Fibroblast of the aortic adventitia (primary cell): ENCODE measurements around the gene LRFN2. TPM values are rescaled to one million over a fixed set of nuclear protein-coding genes. Genes with fewer than 3 reads are reported as not detected.

Experiments used
- DNase-seq: peaks from one replicate; pipeline ENCODE4 v3.0.0-alpha.2; 2010; ENCODE audit warnings: low read depth
- H3K4me3 ChIP-seq: 2 replicates; pipeline ENCODE4 v1.5.1; 2011; ENCODE audit warnings: low read depth, mild to moderate bottlenecking, control low read depth, low read length, moderate library complexity
- total RNA-seq: library from RNA; depleted of rRNA; stranded (reverse); fragments of >200 nt; gene quantifications from 2 replicates; pipeline ENCODE4 v1.2.3, GENCODE V29; 2012; ENCODE audit warnings: low replicate concordance
- TF ChIP-seq, protein P1 (sequence below): IDR thresholded peaks from 2 replicates; pipeline ENCODE4 v1.5.1; 2011; ENCODE audit warnings: mild to moderate bottlenecking, low read length, control low read depth, inconsistent platforms; ENCODE audit not compliant: insufficient read depth

The LRFN2 gene
- total RNA-seq, 1 donor, result not detected

DNA sequence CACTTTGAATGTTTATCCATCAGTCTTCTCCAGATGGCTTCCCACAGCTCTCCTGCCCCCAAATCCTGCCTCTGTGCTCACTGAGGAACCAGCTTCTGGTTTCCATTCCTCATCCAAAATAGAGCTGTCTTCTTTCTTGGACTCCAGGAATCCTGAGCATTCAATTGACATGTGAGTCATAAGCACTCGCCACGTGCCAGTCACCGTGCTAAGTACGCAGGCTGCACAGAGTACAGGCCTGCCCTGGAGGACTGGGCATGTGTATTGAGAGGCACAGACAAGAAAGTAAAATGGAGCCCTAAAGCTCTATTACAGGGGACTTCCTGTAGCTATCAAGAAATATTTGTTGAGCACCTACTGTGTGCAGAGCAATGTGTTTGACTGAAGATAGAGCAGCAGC is 39.7 kb upstream of the LRFN2 start:
- DNase-seq, result no peak
- TF ChIP-seq, protein P1, sequence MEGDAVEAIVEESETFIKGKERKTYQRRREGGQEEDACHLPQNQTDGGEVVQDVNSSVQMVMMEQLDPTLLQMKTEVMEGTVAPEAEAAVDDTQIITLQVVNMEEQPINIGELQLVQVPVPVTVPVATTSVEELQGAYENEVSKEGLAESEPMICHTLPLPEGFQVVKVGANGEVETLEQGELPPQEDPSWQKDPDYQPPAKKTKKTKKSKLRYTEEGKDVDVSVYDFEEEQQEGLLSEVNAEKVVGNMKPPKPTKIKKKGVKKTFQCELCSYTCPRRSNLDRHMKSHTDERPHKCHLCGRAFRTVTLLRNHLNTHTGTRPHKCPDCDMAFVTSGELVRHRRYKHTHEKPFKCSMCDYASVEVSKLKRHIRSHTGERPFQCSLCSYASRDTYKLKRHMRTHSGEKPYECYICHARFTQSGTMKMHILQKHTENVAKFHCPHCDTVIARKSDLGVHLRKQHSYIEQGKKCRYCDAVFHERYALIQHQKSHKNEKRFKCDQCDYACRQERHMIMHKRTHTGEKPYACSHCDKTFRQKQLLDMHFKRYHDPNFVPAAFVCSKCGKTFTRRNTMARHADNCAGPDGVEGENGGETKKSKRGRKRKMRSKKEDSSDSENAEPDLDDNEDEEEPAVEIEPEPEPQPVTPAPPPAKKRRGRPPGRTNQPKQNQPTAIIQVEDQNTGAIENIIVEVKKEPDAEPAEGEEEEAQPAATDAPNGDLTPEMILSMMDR, result no peak
- H3K4me3 ChIP-seq, result no peak overlapping the region

GRCh38 chr6:40623932-40624331 is 36.8 kb upstream of the LRFN2 start:
- H3K4me3 ChIP-seq, result no peak overlapping the region
- TF ChIP-seq, protein P1, result no peak
- no peak for DNase-seq

- no peak overlapping the region for H3K4me3 ChIP-seq
- DNase-seq, result no peak
- TF ChIP-seq, protein P1, result no peak
Measured at GRCh38 chr6:40623178-40623577, 36.0 kb upstream of the LRFN2 start.

GRCh38 chr6:40620574-40621240 is 33.5 kb upstream of the LRFN2 start:
- TF ChIP-seq, protein P1, result no peak
- no peak overlapping the region for H3K4me3 ChIP-seq
- DNase-seq, result no peak

DNA sequence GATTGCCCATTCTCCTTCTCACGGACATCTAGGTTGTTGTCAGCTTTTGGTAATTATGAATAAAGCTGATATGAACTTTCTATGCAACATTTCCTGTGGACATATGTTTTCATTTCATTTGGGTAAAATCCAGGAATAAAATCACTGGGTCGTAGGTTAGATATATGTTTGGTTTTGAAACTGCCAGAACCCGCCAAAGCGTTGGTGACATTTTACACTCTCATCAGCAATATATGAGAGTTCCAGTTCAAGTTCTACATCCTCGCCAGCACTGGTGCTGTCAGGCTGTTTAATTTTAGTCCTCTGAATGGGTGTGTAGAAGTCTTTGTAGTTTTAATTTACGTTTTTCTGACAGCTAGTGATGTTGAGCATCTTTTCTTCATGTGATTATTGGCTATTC is 27.5 kb upstream of the LRFN2 start:
- TF ChIP-seq, protein P1, result no peak
- no peak for DNase-seq

DNA sequence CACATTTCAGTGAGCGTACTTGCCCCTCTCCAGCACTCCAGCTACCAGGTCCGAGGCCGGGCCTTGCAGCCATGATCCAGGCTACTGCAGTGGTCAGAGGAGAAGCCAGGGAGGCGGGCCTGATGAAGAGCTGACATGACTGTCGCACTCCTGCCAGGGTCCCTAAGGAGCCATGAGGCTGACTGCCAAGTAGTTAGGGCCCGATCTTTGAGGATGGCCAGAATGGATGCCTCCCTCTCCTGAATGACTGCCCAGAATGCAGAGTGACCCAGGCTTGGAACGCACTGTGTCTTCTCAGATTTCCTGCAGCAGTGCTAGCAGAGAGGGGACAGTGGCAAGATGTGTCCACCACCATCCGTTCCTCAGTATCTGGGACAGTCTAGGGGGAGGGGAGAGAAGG is 24.7 kb upstream of the LRFN2 start:
- no peak for DNase-seq
- no peak overlapping the region for H3K4me3 ChIP-seq
- TF ChIP-seq, protein P1, result no peak

More for the DNA sequence above, 27.5 kb upstream of the LRFN2 start:
- no peak overlapping the region for H3K4me3 ChIP-seq

DNA sequence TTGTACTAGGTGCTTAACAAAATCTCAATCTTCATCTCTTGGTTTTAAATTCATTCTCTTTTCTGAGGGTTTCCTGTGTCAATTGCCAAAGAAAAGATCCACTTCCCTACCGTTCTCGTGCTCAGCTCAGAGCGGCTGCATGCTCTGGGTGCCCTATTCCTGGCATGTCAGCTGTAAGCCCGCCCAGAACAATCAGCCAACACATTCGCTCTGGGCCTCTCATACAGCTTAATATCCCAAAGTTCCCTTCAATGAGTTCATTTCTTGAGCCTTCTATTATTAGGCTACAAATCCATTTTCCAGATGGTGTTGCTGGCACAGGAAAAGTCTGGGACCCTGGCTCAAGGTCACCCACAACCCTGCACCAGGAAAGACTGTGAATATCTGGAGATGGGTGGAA is 24.3 kb upstream of the LRFN2 start:
- no peak overlapping the region for H3K4me3 ChIP-seq
- no peak for DNase-seq
- TF ChIP-seq, protein P1, result no peak
